K562 (cell line): Measurements from ENCODE around the gene EVI5. TPM values are rescaled to one million over a fixed set of nuclear protein-coding genes. Genes with fewer than 3 reads are reported as not detected.

Source experiments
- ATAC-seq: fragments of 200-7000 bp; cut with Tn5 transposase; 3 replicates; pipeline ENCODE4 v1.9.1; 2020; ENCODE audit warnings: moderate library complexity
- BruUV-seq: library from RNA; stranded (reverse); fragments of 400-500 nt; replicated peaks from 2 replicates; lab custom pipeline; 2021; lab: Mats Ljungman, UMichigan
- CTCF ChIA-PET: fragments of 300-600 bp; formaldehyde crosslinking; extraction: SDS; loops from one replicate; lab custom pipeline; 2021; ENCODE audit warnings: low intra/inter-chr PET ratio; lab: Yijun Ruan, JAX
- POLR2A ChIA-PET: fragments of 300-600, 350-650 bp; sonication (Branson Sonifier 250); formaldehyde crosslinking; extraction: SDS; loops from one replicate; lab custom pipeline; 2021; ENCODE audit warnings: antibody characterized with exemption, inconsistent platforms; lab: Yijun Ruan, JAX
- DNase-seq, 4 experiments: peaks; one replicate each; pipeline versions ENCODE4 v3.0.0 to v3.0.0-alpha.2; 2011 to 2018; ENCODE audit warnings: low spot score in 3 of 4, mixed read lengths in 3 of 4; ENCODE audit errors: extremely low read depth in 1 of 4
- FAIRE-seq: peaks from 2 replicates; lab custom pipeline; 2011; peaks lifted over from hg19 to GRCh38; lab: Jason Lieb, UNC
- H2AFZ ChIP-seq: 2 replicates; pipeline ENCODE4 v1.6.0; 2011; ENCODE audit warnings: low read depth, low read length, control low read depth, inconsistent platforms
- H3K27ac ChIP-seq: fragments of 200-600 bp; 3 replicates; pipeline ENCODE4 v1.8.0; 2011; ENCODE audit warnings: low read depth, mild to moderate bottlenecking, control low read depth, inconsistent platforms, low read length, moderate library complexity, mixed read lengths; ENCODE audit errors: extremely low read depth
- H3K27me3 ChIP-seq, 2 experiments: fragments of 300-600 bp in 1 of 2; 2 replicates in 1 of 2; 3 replicates in 1 of 2; pipeline versions ENCODE4 v1.6.0 to v1.8.0; 2011; ENCODE audit warnings: inconsistent platforms in 2 of 2, low read length in 2 of 2, mild to moderate bottlenecking in 1 of 2, mixed read lengths in 1 of 2, moderate library complexity in 1 of 2; ENCODE audit not compliant: control insufficient read depth in 2 of 2, insufficient read depth in 2 of 2
- H3K36me3 ChIP-seq: fragments of 300-600 bp; 3 replicates; pipeline ENCODE4 v1.8.0; 2011; ENCODE audit warnings: mild to moderate bottlenecking, low read length, inconsistent platforms; ENCODE audit not compliant: control insufficient read depth, insufficient read depth
- H3K4me1 ChIP-seq, 2 experiments: fragments of 200-600 bp in 1 of 2; replicated peaks in 1 of 2; 2 replicates in 1 of 2; 3 replicates in 1 of 2; pipeline versions ENCODE4 v1.5.1 to v1.8.0; 2011; ENCODE audit warnings: inconsistent platforms in 2 of 2, low read length in 2 of 2, mild to moderate bottlenecking in 1 of 2, mixed read lengths in 1 of 2, moderate library complexity in 1 of 2; ENCODE audit not compliant: control insufficient read depth in 2 of 2, insufficient read depth in 2 of 2
- H3K4me2 ChIP-seq: 2 replicates; pipeline ENCODE4 v1.6.1; 2011; ENCODE audit warnings: low read length, control low read depth, inconsistent platforms, mixed read lengths; ENCODE audit not compliant: insufficient read depth
- H3K4me3 ChIP-seq: fragments of 200-600 bp; sonication (generic), shearing (Covaris generic); 2 replicates; pipeline ENCODE4 v1.5.1; 2016; ENCODE audit warnings: control low read depth, inconsistent platforms
- H3K79me2 ChIP-seq: fragments of 200-600 bp; 3 replicates; pipeline ENCODE4 v1.8.0; 2011; ENCODE audit warnings: low read length, inconsistent platforms; ENCODE audit not compliant: control insufficient read depth, insufficient read depth
- H3K9ac ChIP-seq, 2 experiments: 2 replicates each; pipeline versions ENCODE4 v1.6.0 to v1.6.1; 2011; ENCODE audit warnings: low read depth in 2 of 2, low read length in 2 of 2, control low read depth in 1 of 2, inconsistent platforms in 1 of 2, mild to moderate bottlenecking in 1 of 2, mixed read lengths in 1 of 2; ENCODE audit not compliant: insufficient read depth in 1 of 2
- H3K9me1 ChIP-seq: one replicate; pipeline ENCODE4 v1.6.0; 2011; ENCODE audit warnings: inconsistent platforms, mild to moderate bottlenecking, low read length, moderate library complexity; ENCODE audit not compliant: control insufficient read depth, insufficient read depth
- H3K9me3 ChIP-seq: replicated peaks from 2 replicates; pipeline ENCODE4 v1.5.1; 2011; ENCODE audit warnings: low read depth, low read length, inconsistent platforms; ENCODE audit not compliant: control insufficient read depth, insufficient read depth
- H4K20me1 ChIP-seq: replicated peaks from 2 replicates; pipeline ENCODE4 v1.6.1; 2011; ENCODE audit warnings: low read length, inconsistent platforms, mixed read lengths; ENCODE audit not compliant: control insufficient read depth, insufficient read depth
- BDP1 ChIP-seq: IDR thresholded peaks from 3 replicates; pipeline ENCODE4 v1.6.1; 2011; ENCODE audit not compliant: insufficient read length, insufficient read depth
- BRCA1 ChIP-seq, 2 experiments: fragments of 450-650 bp in 1 of 2; sonication (generic) in 1 of 2; formaldehyde crosslinking in 1 of 2; IDR thresholded peaks; 2 replicates each; pipeline versions ENCODE4 v1.5.0 to v1.6.1; 2017 to 2020; ENCODE audit warnings: mild to moderate bottlenecking in 1 of 2, missing genetic modification reagents in 1 of 2
- CHD1 ChIP-seq: fragments of 200-600 bp; sonication (generic); IDR thresholded peaks from one replicate; pipeline ENCODE4 v1.6.1; 2012; ENCODE audit warnings: mild to moderate bottlenecking, moderate library complexity, low read length, inconsistent platforms
- GABPA ChIP-seq: fragments of 200-800 bp; sonication (Bioruptor generic); conservative IDR thresholded peaks from 2 replicates; pipeline ENCODE4 v1.6.1; 2016; ENCODE audit warnings: low read depth, missing genetic modification characterization, missing compliant biosample characterization
- HMG20A ChIP-seq: fragments of 450-650 bp; formaldehyde crosslinking; conservative IDR thresholded peaks from 2 replicates; pipeline ENCODE4 v1.4.0; 2020; ENCODE audit warnings: mild to moderate bottlenecking, mixed read lengths
- JUN ChIP-seq, 2 experiments: sonication (generic) in 1 of 2; formaldehyde crosslinking in 1 of 2; IDR thresholded peaks; 2 replicates each; pipeline versions ENCODE4 v1.6.1 to v1.8.0; 2012 to 2022; ENCODE audit warnings: borderline replicate concordance in 2 of 2, mild to moderate bottlenecking in 2 of 2, improper control_type of control experiment in 1 of 2, low read depth in 1 of 2, low read length in 1 of 2, missing genetic modification reagents in 1 of 2
- JUND ChIP-seq, 2 experiments: IDR thresholded peaks; 2 replicates in 1 of 2; 3 replicates in 1 of 2; pipeline ENCODE4 v1.6.1; 2011; ENCODE audit warnings: borderline replicate concordance in 2 of 2, low read depth in 2 of 2, low read length in 2 of 2, improper control_type of control experiment in 1 of 2, missing biosample characterization in 1 of 2, missing genetic modification characterization in 1 of 2, missing genetic modification reagents in 1 of 2
- SIX5 ChIP-seq, 2 experiments: IDR thresholded peaks; 2 replicates each; pipeline ENCODE4 v1.6.1; 2011; ENCODE audit warnings: low read length in 2 of 2, borderline replicate concordance in 1 of 2, low read depth in 1 of 2, mild to moderate bottlenecking in 1 of 2, moderate library complexity in 1 of 2; ENCODE audit not compliant: insufficient read depth in 1 of 2
- SP2 ChIP-seq: IDR thresholded peaks from 2 replicates; pipeline ENCODE4 v1.6.1; 2011; ENCODE audit warnings: mild to moderate bottlenecking, low read depth, low read length, moderate library complexity; ENCODE audit not compliant: poor library complexity, severe bottlenecking; ENCODE audit errors: extremely low read depth
- TCF3 ChIP-seq: sonication (generic); formaldehyde crosslinking; IDR thresholded peaks from 2 replicates; pipeline ENCODE4 v1.4.0; 2020; ENCODE audit warnings: mild to moderate bottlenecking, missing genetic modification reagents
- U2AF2 ChIP-seq: fragments of 200-400 bp; formaldehyde crosslinking; optimal IDR thresholded peaks from 2 replicates; pipeline ENCODE3; 2017; ENCODE audit warnings: low read depth, mild to moderate bottlenecking, low read length
- ZNF311 ChIP-seq: fragments of 250-450 bp; sonication (Bioruptor Pico); IDR thresholded peaks from 2 replicates; pipeline ENCODE4 v1.4.0; 2020; ENCODE audit warnings: mild to moderate bottlenecking, moderate library complexity
- ZNF436 ChIP-seq: fragments of 250-450, 450-650 bp; sonication (Bioruptor Pico); formaldehyde crosslinking; IDR thresholded peaks from 2 replicates; pipeline ENCODE4 v1.7.0; 2020; ENCODE audit warnings: mild to moderate bottlenecking
- WGBS: fragments of 100-300 bp; shearing (Covaris generic); methylation state at CpG from one replicate; pipeline ENCODE4 v1.1.6; 2016; ENCODE audit warnings: low coverage, mixed read lengths; ENCODE audit not compliant: insufficient coverage; ENCODE audit errors: missing lambda C conversion rate; 5-methylcytosine and 5-hydroxymethylcytosine counted together
- in situ Hi-C: fragments of 300-500 bp; cut with MboI; formaldehyde crosslinking; loops from 4 replicates; pipeline ENCODE4 v1.15.0; 2018; ENCODE audit warnings: inconsistent platforms, mixed read lengths
- intact Hi-C: fragments of 100-400 bp; cut with micrococcal nuclease; formaldehyde crosslinking; loops from 2 replicates; pipeline ENCODE4 v1.14.2; 2022
- polyA plus RNA-seq, 8 experiments: library from polyadenylated mRNA; depleted of rRNA in 4 of 8; stranded (reverse) in 5 of 8; unstranded in 3 of 8; fragments of >200 nt; fragmentation: Nextera tagmentation in 2 of 8; fragmentation: Illumina TruSeq in 1 of 8; extraction: Ambion mirVana in 2 of 8; extraction: Trizol in 1 of 8; gene quantifications; 2 replicates each; pipeline versions ENCODE4 v1.2.1 to v1.2.3, GENCODE V29; 2011 to 2014; ENCODE audit warnings: inconsistent platforms in 1 of 8, missing spikeins in 1 of 8
- total RNA-seq, 7 experiments: library from RNA; depleted of rRNA in 6 of 7; stranded (reverse); fragments of >200 nt in 6 of 7; fragmentation: Illumina TruSeq in 2 of 7; extraction: Trizol in 2 of 7; gene quantifications; 2 replicates each; pipeline versions ENCODE4 v1.2.1 to v1.2.3, GENCODE V29; 2011 to 2021; ENCODE audit warnings: low replicate concordance in 1 of 7
- TF ChIP-seq, protein P1 (sequence below): fragments of 450-650 bp; IDR thresholded peaks from 2 replicates; pipeline ENCODE4 v1.6.1; 2018; ENCODE audit not compliant: partially characterized antibody

Gene EVI5
- total and polyA plus RNA-seq, 9 of the 15 experiments (the other 6 are each of a cell fraction or from before 2014, with no cell fraction given) = 1.7 to 50.1 (median 13.7) TPM

DNA sequence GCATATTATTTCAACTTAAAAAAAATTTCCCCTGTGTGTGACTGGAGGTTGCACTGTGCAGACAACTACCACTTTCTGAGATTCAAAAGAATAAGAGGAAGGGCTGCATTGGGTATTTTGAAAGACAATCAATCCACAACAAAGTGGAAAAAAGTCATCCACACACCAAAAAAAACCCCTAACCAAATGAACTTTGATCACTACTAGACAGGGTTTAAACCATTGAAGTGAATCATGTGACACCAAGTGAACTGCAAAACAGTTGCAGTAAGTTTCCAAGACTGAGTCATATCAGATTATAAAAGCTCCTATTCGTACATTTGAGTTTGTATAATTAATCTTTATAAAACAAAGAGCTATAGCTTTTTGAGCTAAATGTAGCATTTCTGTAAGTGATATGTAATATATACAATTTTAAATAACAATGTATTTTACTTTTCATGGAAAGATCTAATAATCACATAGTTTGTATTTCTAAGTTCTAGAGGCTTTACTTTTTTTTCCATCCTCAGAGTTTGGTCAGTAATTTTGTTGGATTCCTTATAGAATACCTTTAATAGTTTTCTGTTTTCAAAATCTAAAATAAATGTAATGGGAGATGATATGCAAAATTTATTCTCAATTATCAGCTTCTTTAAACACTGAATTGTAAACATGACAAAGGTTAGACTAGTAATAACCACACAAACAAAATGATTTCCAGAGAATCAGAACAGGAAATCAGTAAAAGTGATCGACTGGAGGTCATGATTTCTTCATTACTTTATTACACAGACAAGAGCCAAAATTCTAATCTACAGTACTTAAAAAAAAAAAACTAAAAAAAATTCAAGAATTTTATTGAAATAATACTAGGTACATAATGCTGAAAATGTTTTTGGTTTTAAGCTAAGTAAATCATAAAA lies 247.7 kb downstream of the EVI5 start:
- in situ Hi-C loops = no loop called here
- H3K79me2 ChIP-seq = no peaks in the 10 kb centered on the region
- no peak overlapping the region for H2AFZ ChIP-seq
- ChIA-PET CTCF (no interaction called here), POLR2A (interaction anchor here (0.5 kb wide), 1 partner anchor 129 kb away, joined by 3 read pairs; no protein-coding TSS in a partner anchor)
- no peaks in the 10 kb centered on the region for H3K27me3 ChIP-seq
- H3K9ac ChIP-seq = no peak overlapping the region
- no peak overlapping the region for H3K4me3 ChIP-seq
- no TSS peak for BruUV-seq
- no peaks in the 10 kb centered on the region for H4K20me1 ChIP-seq
- ATAC-seq (no peak), FAIRE-seq (no peak), DNase-seq (peak in 1 of 4 experiments; percentile 5)
- H3K4me1 ChIP-seq = no peaks in the 10 kb centered on the region; a peak in 1 of 5 replicates
- WGBS = 8% methylated on average over 2 of the region's 2 CpGs
- no peaks in the 10 kb centered on the region for H3K36me3 ChIP-seq
- H3K9me3 ChIP-seq = no peaks in the 10 kb centered on the region
- intact Hi-C loops = no loop called here
- H3K9me1 ChIP-seq = no peaks in the 10 kb centered on the region
- H3K4me2 ChIP-seq = no peak overlapping the region
- H3K27ac ChIP-seq = no peak overlapping the region
- TF ChIP-seq BRCA1 (IDR thresholded peaks at IDR 0.05) (no peak), BRCA1 (CRISPR knock-in tag; IDR thresholded peaks at IDR 0.05) (no peak), ZNF311 (no peak), ZNF436 (CRISPR knock-in tag) (no peak), SP2 (no peak), TCF3 (CRISPR knock-in tag) (no peak), CHD1 (no peak), U2AF2 (no peak), JUND (IDR thresholded peaks at IDR 0.05; ENCODE audit: borderline replicate concordance, low read depth, low read length) (peak; percentile 45; the same call in 1 of the 2 replicates), JUND (tag; IDR thresholded peaks at IDR 0.05; ENCODE audit: borderline replicate concordance, low read depth, low read length) (no peak; the same call in 2 of the 3 replicates), SIX5 (IDR thresholded peaks at IDR 0.05; ENCODE audit: borderline replicate concordance in 1 of 2, insufficient read depth in 1 of 2, low read depth in 1 of 2, low read length in 2 of 2) (no peak), JUN (IDR thresholded peaks at IDR 0.05; ENCODE audit: borderline replicate concordance, low read depth, low read length) (no peak), JUN (CRISPR knock-in tag; IDR thresholded peaks at IDR 0.05; ENCODE audit: borderline replicate concordance) (no peak), BDP1 (no peak), GABPA (tag) (0 out of 2 replicates have a peak, but pooled peaks have one; percentile 8), HMG20A (no peak)
- TF ChIP-seq, protein P1, sequence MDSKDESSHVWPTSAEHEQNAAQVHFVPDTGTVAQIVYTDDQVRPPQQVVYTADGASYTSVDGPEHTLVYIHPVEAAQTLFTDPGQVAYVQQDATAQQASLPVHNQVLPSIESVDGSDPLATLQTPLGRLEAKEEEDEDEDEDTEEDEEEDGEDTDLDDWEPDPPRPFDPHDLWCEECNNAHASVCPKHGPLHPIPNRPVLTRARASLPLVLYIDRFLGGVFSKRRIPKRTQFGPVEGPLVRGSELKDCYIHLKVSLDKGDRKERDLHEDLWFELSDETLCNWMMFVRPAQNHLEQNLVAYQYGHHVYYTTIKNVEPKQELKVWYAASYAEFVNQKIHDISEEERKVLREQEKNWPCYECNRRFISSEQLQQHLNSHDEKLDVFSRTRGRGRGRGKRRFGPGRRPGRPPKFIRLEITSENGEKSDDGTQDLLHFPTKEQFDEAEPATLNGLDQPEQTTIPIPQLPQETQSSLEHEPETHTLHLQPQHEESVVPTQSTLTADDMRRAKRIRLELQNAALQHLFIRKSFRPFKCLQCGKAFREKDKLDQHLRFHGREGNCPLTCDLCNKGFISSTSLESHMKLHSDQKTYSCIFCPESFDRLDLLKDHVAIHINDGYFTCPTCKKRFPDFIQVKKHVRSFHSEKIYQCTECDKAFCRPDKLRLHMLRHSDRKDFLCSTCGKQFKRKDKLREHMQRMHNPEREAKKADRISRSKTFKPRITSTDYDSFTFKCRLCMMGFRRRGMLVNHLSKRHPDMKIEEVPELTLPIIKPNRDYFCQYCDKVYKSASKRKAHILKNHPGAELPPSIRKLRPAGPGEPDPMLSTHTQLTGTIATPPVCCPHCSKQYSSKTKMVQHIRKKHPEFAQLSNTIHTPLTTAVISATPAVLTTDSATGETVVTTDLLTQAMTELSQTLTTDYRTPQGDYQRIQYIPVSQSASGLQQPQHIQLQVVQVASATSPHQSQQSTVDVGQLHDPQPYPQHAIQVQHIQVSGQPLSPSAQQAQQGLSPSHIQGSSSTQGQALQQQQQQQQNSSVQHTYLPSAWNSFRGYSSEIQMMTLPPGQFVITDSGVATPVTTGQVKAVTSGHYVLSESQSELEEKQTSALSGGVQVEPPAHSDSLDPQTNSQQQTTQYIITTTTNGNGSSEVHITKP = no peak
